GM12878 (cell line): Measurements from ENCODE around the gene RAP2B. TPM values are rescaled to one million over a fixed set of nuclear protein-coding genes. Genes with fewer than 3 reads are reported as not detected.

ENCODE experiments used
- ASH2L ChIP-seq: fragments of 300-600, 200-600 bp; sonication (generic); IDR thresholded peaks from 2 replicates; pipeline ENCODE4 v1.6.1; 2017; ENCODE audit warnings: low read depth, mild to moderate bottlenecking, borderline replicate concordance
- ATF7 ChIP-seq: fragments of 450-650 bp; IDR thresholded peaks from 2 replicates; pipeline ENCODE4 v1.6.1; 2016; ENCODE audit warnings: low read depth, mild to moderate bottlenecking
- CHD1 ChIP-seq: IDR thresholded peaks from 2 replicates; pipeline ENCODE4 v1.6.1; 2012; ENCODE audit warnings: low read depth, low read length, improper control_type of control experiment
- CREB1 ChIP-seq: IDR thresholded peaks from 2 replicates; pipeline ENCODE4 v1.6.1; 2012; ENCODE audit warnings: low read depth, mild to moderate bottlenecking, inconsistent platforms
- CREM ChIP-seq: IDR thresholded peaks from 2 replicates; pipeline ENCODE4 v1.6.1; 2014; ENCODE audit warnings: antibody characterized with exemption, low read depth
- E4F1 ChIP-seq: fragments of 450-650 bp; IDR thresholded peaks from 2 replicates; pipeline ENCODE4 v1.6.1; 2018; ENCODE audit warnings: borderline replicate concordance, mild to moderate bottlenecking; ENCODE audit not compliant: partially characterized antibody
- ELK1 ChIP-seq: IDR thresholded peaks from 2 replicates; pipeline ENCODE4 v1.6.1; 2012; ENCODE audit warnings: low read depth, low read length, improper control_type of control experiment
- FOXM1 ChIP-seq: IDR thresholded peaks from 2 replicates; pipeline ENCODE4 v1.6.1; 2012; ENCODE audit warnings: low read depth, mild to moderate bottlenecking, inconsistent platforms, low read length, moderate library complexity
- HSF1 ChIP-seq: fragments of 150-350 bp; IDR thresholded peaks from 2 replicates; pipeline ENCODE4 v1.6.1; 2014; ENCODE audit warnings: mild to moderate bottlenecking, low read depth, low read length
- IRF3 ChIP-seq: fragments of 450-650 bp; IDR thresholded peaks from 2 replicates; pipeline ENCODE4 v1.6.1; 2014; ENCODE audit warnings: mild to moderate bottlenecking
- MEF2B ChIP-seq: fragments of 450-650 bp; IDR thresholded peaks from 2 replicates; pipeline ENCODE4 v1.6.1; 2018; ENCODE audit warnings: mild to moderate bottlenecking, moderate library complexity; ENCODE audit not compliant: partially characterized antibody, poor library complexity, severe bottlenecking
- NR2C1 ChIP-seq: fragments of 450-650 bp; IDR thresholded peaks from 2 replicates; pipeline ENCODE4 v1.6.1; 2017; ENCODE audit warnings: antibody characterized with exemption, mild to moderate bottlenecking, moderate library complexity
- POLR2A ChIP-seq: IDR thresholded peaks from 2 replicates; pipeline ENCODE4 v1.6.1; 2011; ENCODE audit warnings: low read depth, mild to moderate bottlenecking, low read length
- POLR2AphosphoS2 ChIP-seq: IDR thresholded peaks from 2 replicates; pipeline ENCODE4 v1.6.1; 2011; ENCODE audit warnings: low read depth, mild to moderate bottlenecking, low read length, improper control_type of control experiment, moderate library complexity
- TARDBP ChIP-seq: IDR thresholded peaks from 2 replicates; pipeline ENCODE4 v1.6.1; 2016; ENCODE audit warnings: borderline replicate concordance
- ZNF384 ChIP-seq: IDR thresholded peaks from 2 replicates; pipeline ENCODE4 v1.6.1; 2012; ENCODE audit warnings: low read depth, mild to moderate bottlenecking, low read length, improper control_type of control experiment, borderline replicate concordance
- ZNF687 ChIP-seq: fragments of 450-650 bp; IDR thresholded peaks from 2 replicates; pipeline ENCODE4 v1.6.1; 2017; ENCODE audit warnings: mild to moderate bottlenecking, moderate library complexity
- polyA plus RNA-seq, 11 experiments: library from polyadenylated mRNA; depleted of rRNA in 4 of 11; unstranded in 6 of 11; stranded (reverse) in 5 of 11; fragments of >200 nt; fragmentation: Nextera tagmentation in 4 of 11; fragmentation: Illumina TruSeq in 1 of 11; extraction: Ambion mirVana in 4 of 11; extraction: Trizol in 1 of 11; gene quantifications; 1 replicate in 1 of 11; 2 replicates in 10 of 11; pipeline versions ENCODE4 v1.2.1 to v1.2.3, GENCODE V29; 2011 to 2016; ENCODE audit warnings: inconsistent platforms in 2 of 11, missing spikeins in 2 of 11, low read depth in 1 of 11
- total RNA-seq, 4 experiments: library from RNA; depleted of rRNA in 3 of 4; stranded (reverse); fragments of >200 nt in 3 of 4; fragmentation: Illumina TruSeq in 1 of 4; extraction: Trizol in 1 of 4; gene quantifications; 2 replicates each; pipeline versions ENCODE4 v1.2.1 to v1.2.3, GENCODE V29; 2013 to 2021

Gene RAP2B
- total and polyA plus RNA-seq, 10 of the 15 experiments (the other 5 are each of a cell fraction or from before 2014, with no cell fraction given), result 5.9 to 21.3 (median 12.0) TPM

GRCh38 chr3:153160451-153161137 is 1.4 kb upstream of the RAP2B start (continued):
- TF ChIP-seq ZNF687, result peak; percentile 92
- TF ChIP-seq MEF2B, result peak; percentile 47
- TF ChIP-seq ZNF384, result peak; percentile 55
- TF ChIP-seq POLR2A, result peak; percentile 81
- no peak; the same call in 1 of the 2 replicates for TF ChIP-seq FOXM1
- 0 out of 2 replicates have a peak, but pooled peaks have one; percentile 55 for TF ChIP-seq ASH2L
- no peak for TF ChIP-seq ELK1
- 0 out of 2 replicates have a peak, but pooled peaks have one; percentile 49 for TF ChIP-seq TARDBP
- TF ChIP-seq HSF1, result no peak
- TF ChIP-seq CREB1, result peak; percentile 78
- TF ChIP-seq CHD1, result peak; percentile 25; the same call in 1 of the 2 replicates
- peak; percentile 75; the same call in 1 of the 2 replicates for TF ChIP-seq CREM
- no peak for TF ChIP-seq NR2C1
- TF ChIP-seq E4F1, result no peak
- TF ChIP-seq POLR2AphosphoS2, result peak; percentile 31; the same call in 1 of the 2 replicates
- TF ChIP-seq ATF7, result peak; percentile 69
- no peak for TF ChIP-seq IRF3
